Measurements from ENCODE around the gene SMYD3. TPM values are rescaled to one million over a fixed set of nuclear protein-coding genes. Genes with fewer than 3 reads are reported as not detected.
A peak's percentile ranks its signal among the peaks of the same experiment; 100 is the strongest.

The SMYD3 gene
- total RNA-seq, 1 donor from 2014 or later, result 46.7 TPM

- peak; percentile 63 for DNase-seq (ENCODE audit: low spot score)
Measured at GRCh38 chr1:245873883-245874671, 633.0 kb downstream of the SMYD3 start.

GRCh38 chr1:245873068-245873467 lies 634.0 kb downstream of the SMYD3 start:
- DNase-seq (ENCODE audit: low spot score), result no peak

GRCh38 chr1:245872475-245872874 lies 634.6 kb downstream of the SMYD3 start:
- DNase-seq (ENCODE audit: low spot score), result no peak

GRCh38 chr1:245871915-245872314 lies 635.2 kb downstream of the SMYD3 start:
- peak; percentile 68 for DNase-seq (ENCODE audit: low spot score)

GRCh38 chr1:245871191-245871590 lies 635.9 kb downstream of the SMYD3 start:
- no peak for DNase-seq (ENCODE audit: low spot score)

- DNase-seq (ENCODE audit: low spot score), result no peak
Measured at GRCh38 chr1:245870698-245871097, 636.4 kb downstream of the SMYD3 start.

GRCh38 chr1:245869847-245870246 lies 637.2 kb downstream of the SMYD3 start:
- DNase-seq (ENCODE audit: low spot score), result no peak

- peak; percentile 81 for DNase-seq (ENCODE audit: low spot score)
Measured at GRCh38 chr1:245867738-245868137, 639.3 kb downstream of the SMYD3 start.

- DNase-seq (ENCODE audit: low spot score), result no peak
Measured at GRCh38 chr1:245864872-245865271, 642.2 kb downstream of the SMYD3 start.

- no peak for DNase-seq (ENCODE audit: low spot score)
Measured at GRCh38 chr1:245863566-245864184, 643.4 kb downstream of the SMYD3 start.

GRCh38 chr1:245862812-245863540 lies 644.1 kb downstream of the SMYD3 start:
- DNase-seq (ENCODE audit: low spot score), result no peak

- peak; percentile 94 for DNase-seq (ENCODE audit: low spot score)
Measured at GRCh38 chr1:245860657-245861544, 646.2 kb downstream of the SMYD3 start.

- no peak for DNase-seq (ENCODE audit: low spot score)
Measured at GRCh38 chr1:245859493-245860114, 647.5 kb downstream of the SMYD3 start.

GRCh38 chr1:245858722-245859492 lies 648.2 kb downstream of the SMYD3 start:
- peak; percentile 57 for DNase-seq (ENCODE audit: low spot score)

GRCh38 chr1:245858022-245858721 lies 648.9 kb downstream of the SMYD3 start:
- no peak for DNase-seq (ENCODE audit: low spot score)

GRCh38 chr1:245856944-245857531 lies 650.0 kb downstream of the SMYD3 start:
- DNase-seq (ENCODE audit: low spot score), result no peak

GRCh38 chr1:245855846-245856730 lies 651.0 kb downstream of the SMYD3 start:
- no peak for DNase-seq (ENCODE audit: low spot score)

GRCh38 chr1:245853291-245853690 lies 653.8 kb downstream of the SMYD3 start:
- no peak for DNase-seq (ENCODE audit: low spot score)
